Hepatocyte (in vitro differentiated cells): ENCODE measurements around the gene ANO7. TPM values are rescaled to one million over a fixed set of nuclear protein-coding genes. Genes with fewer than 3 reads are reported as not detected.

ENCODE experiments used
- DNase-seq: peaks from one replicate; pipeline ENCODE4 v3.0.0-alpha.2; 2016; ENCODE audit warnings: low spot score
- H2AFZ ChIP-seq: fragments of 200-600 bp; sonication (generic); 2 replicates; pipeline ENCODE4 v1.6.0; 2016; ENCODE audit warnings: antibody characterized with exemption, mild to moderate bottlenecking
- H3K27ac ChIP-seq: fragments of 200-600 bp; sonication (generic); 2 replicates; pipeline ENCODE4 v1.5.1; 2016; ENCODE audit warnings: mild to moderate bottlenecking
- H3K27me3 ChIP-seq: fragments of 200-600 bp; sonication (generic); 2 replicates; pipeline ENCODE4 v1.6.1; 2016
- H3K36me3 ChIP-seq: fragments of 200-600 bp; sonication (generic); replicated peaks from 2 replicates; pipeline ENCODE4 v1.5.1; 2016; ENCODE audit warnings: low read depth; ENCODE audit not compliant: insufficient read depth
- H3K4me1 ChIP-seq: fragments of 200-600 bp; sonication (generic); 2 replicates; pipeline ENCODE4 v1.5.1; 2016; ENCODE audit warnings: mild to moderate bottlenecking, moderate library complexity; ENCODE audit not compliant: insufficient read depth
- H3K4me2 ChIP-seq: fragments of 200-600 bp; sonication (generic); 2 replicates; pipeline ENCODE4 v1.6.0; 2016
- H3K4me3 ChIP-seq: fragments of 200-600 bp; sonication (generic); 2 replicates; pipeline ENCODE4 v1.5.1; 2016; ENCODE audit warnings: mild to moderate bottlenecking
- H3K79me2 ChIP-seq: fragments of 200-600 bp; sonication (generic); 2 replicates; pipeline ENCODE4 v1.6.0; 2017; ENCODE audit warnings: mild to moderate bottlenecking
- H3K9me2 ChIP-seq: fragments of 200-600 bp; sonication (generic); replicated peaks from 2 replicates; pipeline ENCODE4 v1.6.0; 2017; ENCODE audit warnings: mild to moderate bottlenecking; ENCODE audit not compliant: insufficient read depth
- H3K9me3 ChIP-seq: fragments of 200-600 bp; sonication (generic); 2 replicates; pipeline ENCODE4 v1.5.1; 2016; ENCODE audit warnings: low read depth, mild to moderate bottlenecking
- H4K20me1 ChIP-seq: fragments of 200-600 bp; sonication (generic); 2 replicates; pipeline ENCODE4 v1.6.0; 2016; ENCODE audit warnings: mild to moderate bottlenecking; ENCODE audit not compliant: insufficient read depth, poor library complexity, severe bottlenecking
- CTCF ChIP-seq: fragments of 200-600 bp; sonication (generic); IDR thresholded peaks from 2 replicates; pipeline ENCODE4 v1.5.1; 2016; ENCODE audit warnings: antibody characterized with exemption, mild to moderate bottlenecking; ENCODE audit not compliant: poor library complexity
- EZH2 ChIP-seq: fragments of 200-600 bp; sonication (generic); IDR thresholded peaks from 2 replicates; pipeline ENCODE4 v1.6.1; 2016; ENCODE audit warnings: antibody characterized with exemption, mild to moderate bottlenecking, borderline replicate concordance
- EZH2phosphoT487 ChIP-seq: fragments of 200-600 bp; sonication (generic); IDR thresholded peaks from one replicate; pipeline ENCODE4 v1.6.1; 2018; ENCODE audit warnings: antibody characterized with exemption, mild to moderate bottlenecking, low read depth, moderate library complexity; ENCODE audit not compliant: unreplicated experiment, severe bottlenecking
- WGBS: methylation state at CpG from one replicate; pipeline ENCODE4 v1.1.6; 2016; ENCODE audit warnings: low lambda C conversion rate; ENCODE audit errors: missing lambda C conversion rate; 5-methylcytosine and 5-hydroxymethylcytosine counted together
- polyA plus RNA-seq: library from polyadenylated mRNA; unstranded; fragments of >200 nt; fragmentation: Nextera tagmentation; extraction: Ambion mirVana; gene quantifications from 2 replicates; pipeline ENCODE4 v1.2.1, GENCODE V29; 2016
- total RNA-seq: library from RNA; depleted of rRNA; stranded (reverse); fragments of >200 nt; gene quantifications from 2 replicates; pipeline ENCODE4 v1.2.3, GENCODE V29; 2014

Gene ANO7
- total and polyA plus RNA-seq, 2 experiments from 2014 or later = 1.00 to 1.4 TPM

DNA sequence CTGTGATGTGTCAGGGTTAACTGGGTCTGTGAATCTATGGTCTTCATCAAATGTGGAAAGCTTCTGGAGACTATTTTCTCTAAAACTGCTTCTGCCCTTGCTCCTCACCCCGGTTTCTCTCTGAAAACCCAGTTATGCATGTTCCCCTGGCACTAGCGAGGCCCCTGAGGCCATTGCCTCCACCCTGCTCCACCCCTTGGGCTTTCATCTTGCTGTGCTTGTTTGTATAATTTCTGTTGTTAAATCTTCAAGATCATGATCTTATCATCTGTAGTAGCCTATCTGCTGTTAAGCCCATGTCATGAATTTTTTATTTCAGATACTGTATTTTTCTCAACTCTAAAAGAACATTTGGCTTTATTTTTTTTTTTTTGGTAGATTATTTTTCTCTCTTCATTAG is 14.9 kb upstream of the ANO7 start:
- Histone ChIP-seq H3K4me1 (no peaks in the 10 kb centered on the region), H3K4me2 (no peak overlapping the region), H3K4me3 (no peak overlapping the region), H3K79me2 (no peaks in the 10 kb centered on the region), H2AFZ (no peak overlapping the region), H3K27ac (no peak overlapping the region), H3K9me2 (no peaks in the 10 kb centered on the region), H3K36me3 (no peaks in the 10 kb centered on the region), H3K9me3 (no peaks in the 10 kb centered on the region), H3K27me3 (no peaks in the 10 kb centered on the region), H4K20me1 (no peaks in the 10 kb centered on the region)
- TF ChIP-seq EZH2phosphoT487 (no peak), CTCF (no peak), EZH2 (no peak)
- WGBS = 82% methylated on average over 2 of the region's 2 CpGs
- DNase-seq = no peak

GRCh38 chr2:241177526-241178334 is 10.7 kb upstream of the ANO7 start:
- TF ChIP-seq EZH2phosphoT487 (no peak), EZH2 (no peak), CTCF (no peak)
- 97% methylated on average over 12 of the region's 12 CpGs for WGBS
- Histone ChIP-seq H4K20me1 (no peaks in the 10 kb centered on the region), H3K79me2 (no peaks in the 10 kb centered on the region), H3K27ac (no peak overlapping the region), H3K4me1 (no peaks in the 10 kb centered on the region), H3K9me2 (no peaks in the 10 kb centered on the region), H2AFZ (no peak overlapping the region), H3K9me3 (no peaks in the 10 kb centered on the region), H3K36me3 (no peaks in the 10 kb centered on the region), H3K27me3 (no peaks in the 10 kb centered on the region), H3K4me3 (no peak overlapping the region), H3K4me2 (no peak overlapping the region)
- no peak for DNase-seq

DNA sequence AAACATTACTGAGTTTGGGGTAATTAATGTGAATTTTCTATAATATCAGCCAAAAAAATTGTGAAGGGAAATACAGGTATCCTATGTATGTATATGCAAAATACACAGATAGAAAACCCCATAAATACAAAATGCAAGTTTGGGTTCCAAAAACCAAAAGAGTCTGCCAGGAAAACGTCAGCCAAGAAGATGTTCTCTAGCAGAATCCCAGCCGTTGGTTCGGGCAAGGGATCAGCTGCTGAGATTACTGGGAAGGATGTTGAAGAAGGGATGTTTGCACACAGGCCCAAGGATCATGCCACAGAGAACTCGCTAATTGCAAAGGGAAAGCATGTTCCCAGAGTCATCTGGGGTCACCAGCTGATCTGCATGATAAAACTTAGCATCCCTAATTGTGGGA is 9.5 kb upstream of the ANO7 start:
- Histone ChIP-seq H4K20me1 (no peaks in the 10 kb centered on the region), H3K9me2 (no peaks in the 10 kb centered on the region), H3K9me3 (no peaks in the 10 kb centered on the region), H3K36me3 (no peaks in the 10 kb centered on the region), H2AFZ (no peak overlapping the region), H3K4me3 (no peak overlapping the region), H3K79me2 (no peaks in the 10 kb centered on the region), H3K27me3 (no peaks in the 10 kb centered on the region), H3K4me2 (no peak overlapping the region), H3K4me1 (no peaks in the 10 kb centered on the region), H3K27ac (no peak overlapping the region)
- WGBS = 92% methylated on average over 4 of the region's 4 CpGs
- TF ChIP-seq EZH2 (no peak), CTCF (no peak), EZH2phosphoT487 (no peak)
- no peak for DNase-seq
